ENCODE data around the gene MANBA. TPM values are rescaled to one million over a fixed set of nuclear protein-coding genes. Genes with fewer than 3 reads are reported as not detected.

MANBA gene
- total RNA-seq, 1 experiment from 2014 or later = 14.5 TPM

DNA sequence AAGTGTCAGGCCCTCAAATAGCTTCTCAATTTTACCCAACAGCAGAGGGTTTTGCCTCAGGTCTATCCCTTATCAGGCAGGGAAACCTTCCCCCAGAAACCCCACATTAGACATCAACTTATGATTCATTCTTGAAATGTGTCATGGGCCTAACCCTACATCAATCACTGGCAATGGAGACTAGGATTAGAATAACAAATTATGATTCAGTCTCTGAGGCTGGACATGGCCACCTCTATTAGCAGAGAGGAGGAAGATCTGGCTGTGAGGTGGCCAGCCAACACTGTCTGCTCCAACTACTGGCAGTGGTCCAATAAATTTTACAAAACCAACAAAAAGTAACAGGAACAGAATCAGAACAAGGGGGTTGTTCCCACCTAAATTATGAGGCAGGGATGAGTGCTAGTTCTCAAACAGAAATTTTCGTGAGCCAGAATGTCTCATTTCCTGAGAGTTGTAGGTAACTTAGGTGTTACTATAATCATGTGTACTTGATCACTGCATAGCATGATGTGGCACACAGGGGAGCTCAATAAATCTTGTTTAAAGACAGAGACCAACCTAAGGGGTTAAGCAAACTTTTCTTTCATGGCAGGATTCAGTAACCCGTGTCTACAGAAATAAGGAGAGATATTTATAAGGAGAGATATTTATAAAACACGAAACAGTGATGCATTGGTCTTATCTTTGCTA lies 132.8 kb downstream of the MANBA start:
- CTCF ChIA-PET = no interaction called here
- ATAC-seq (peak; percentile 56; the same call in 1 of the 2 replicates), DNase-seq (ENCODE audit: low read depth, low spot score) (no peak)
- H3K4me3 ChIP-seq (ENCODE audit: low read depth in 2 of 2, low read length in 2 of 2) = no peak overlapping the region
- H3K36me3 ChIP-seq (ENCODE audit: control insufficient read depth, insufficient read depth, low read length) = no peaks in the 10 kb centered on the region
- no peak overlapping the region for H3K27ac ChIP-seq (ENCODE audit: low read length)
- BruUV-seq (replicated peaks) = no TSS peak
- no peaks in the 10 kb centered on the region for H3K27me3 ChIP-seq (ENCODE audit: control insufficient read depth, insufficient read depth, low read length)
- intact Hi-C loops (cut with micrococcal nuclease; ENCODE audit: unreplicated experiment) = loop anchor here (10.0 kb wide), 1 partner anchor 167 kb away; no protein-coding TSS in a partner anchor
- in situ Hi-C loops (cut with HindIII; ENCODE audit: low pct_unique_long_range_greater_than_20kb, low sequenced_read_pairs) = no loop called here
- H3K4me1 ChIP-seq (ENCODE audit: control insufficient read depth, insufficient read depth, low read length) = no peaks in the 10 kb centered on the region
- TF ChIP-seq POLR2AphosphoS5 (IDR thresholded peaks at IDR 0.05; ENCODE audit: low read depth, low read length) (no peak), SIN3A (IDR thresholded peaks at IDR 0.05; ENCODE audit: borderline replicate concordance, insufficient read depth, low read depth, low read length) (no peak), TCF7L2 (IDR thresholded peaks at IDR 0.05; ENCODE audit: low read depth, low read length) (no peak), CTCF (IDR thresholded peaks at IDR 0.05) (no peak), REST (IDR thresholded peaks at IDR 0.05; ENCODE audit: insufficient read depth in 1 of 2, low read depth in 2 of 2, low read length in 1 of 2) (no peak)
- POLR2A ChIA-PET = no interaction called here
- H3K9me3 ChIP-seq (ENCODE audit: control insufficient read depth, insufficient read depth, low read depth, low read length) = no peaks in the 10 kb centered on the region

GRCh38 chr4:102625232-102625930 lies 135.4 kb downstream of the MANBA start:
- peak; percentile 52; the same call in 1 of the 2 replicates for ATAC-seq
- Histone ChIP-seq H3K4me3 (ENCODE audit: low read depth in 2 of 2, low read length in 2 of 2) (no peak overlapping the region), H3K4me1 (ENCODE audit: control insufficient read depth, insufficient read depth, low read length) (peaks cover 6% of the 10 kb centered on the region; the same call in 1 of the 2 replicates), H3K36me3 (ENCODE audit: control insufficient read depth, insufficient read depth, low read length) (no peaks in the 10 kb centered on the region), H3K27me3 (ENCODE audit: control insufficient read depth, insufficient read depth, low read length) (no peaks in the 10 kb centered on the region), H3K27ac (ENCODE audit: low read length) (no peak overlapping the region), H3K9me3 (ENCODE audit: control insufficient read depth, insufficient read depth, low read depth, low read length) (no peaks in the 10 kb centered on the region)
- ChIA-PET POLR2A (no interaction called here), CTCF (interaction anchor here (0.7 kb wide), 1 partner anchor 183 kb away, joined by 3 read pairs; no protein-coding TSS in a partner anchor)
- in situ Hi-C loops (cut with HindIII; ENCODE audit: low pct_unique_long_range_greater_than_20kb, low sequenced_read_pairs) = no loop called here
- intact Hi-C loops (cut with micrococcal nuclease; ENCODE audit: unreplicated experiment) = loop anchor here (10.0 kb wide), 1 partner anchor 169 kb away; no protein-coding TSS in a partner anchor
- TF ChIP-seq CTCF (IDR thresholded peaks at IDR 0.05) (peak; percentile 11; the same call in 1 of the 2 replicates), POLR2AphosphoS5 (IDR thresholded peaks at IDR 0.05; ENCODE audit: low read depth, low read length) (no peak)
- no TSS peak for BruUV-seq (replicated peaks)
- DNase-seq (ENCODE audit: low read depth, low spot score) = no peak
